ENCODE results near the gene MTCH2.

DNA sequence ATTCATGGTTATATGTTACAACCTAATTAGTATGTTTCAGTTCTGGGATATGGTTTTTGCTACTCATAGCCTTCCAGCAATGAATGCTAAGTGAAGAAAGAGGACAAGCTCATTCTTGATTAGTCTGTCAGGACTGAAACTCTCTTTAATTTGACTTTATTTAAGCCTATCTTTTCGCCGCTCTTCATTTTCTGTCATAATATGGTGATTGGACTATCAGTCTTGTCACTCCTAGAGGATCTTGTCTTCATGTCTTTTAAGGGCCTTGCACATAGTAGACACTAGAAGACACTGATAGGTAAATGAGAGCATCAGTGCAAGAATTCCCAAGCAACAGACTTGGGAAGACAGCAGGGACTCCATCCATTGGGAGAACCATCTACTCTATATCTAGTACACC lies 18.9 kb upstream of the MTCH2 start:
- TF ChIP-seq TCF7 (CRISPR knock-in tag; IDR thresholded peaks at IDR 0.05; ENCODE audit: low read depth), result no peak
- TF ChIP-seq, protein P1, sequence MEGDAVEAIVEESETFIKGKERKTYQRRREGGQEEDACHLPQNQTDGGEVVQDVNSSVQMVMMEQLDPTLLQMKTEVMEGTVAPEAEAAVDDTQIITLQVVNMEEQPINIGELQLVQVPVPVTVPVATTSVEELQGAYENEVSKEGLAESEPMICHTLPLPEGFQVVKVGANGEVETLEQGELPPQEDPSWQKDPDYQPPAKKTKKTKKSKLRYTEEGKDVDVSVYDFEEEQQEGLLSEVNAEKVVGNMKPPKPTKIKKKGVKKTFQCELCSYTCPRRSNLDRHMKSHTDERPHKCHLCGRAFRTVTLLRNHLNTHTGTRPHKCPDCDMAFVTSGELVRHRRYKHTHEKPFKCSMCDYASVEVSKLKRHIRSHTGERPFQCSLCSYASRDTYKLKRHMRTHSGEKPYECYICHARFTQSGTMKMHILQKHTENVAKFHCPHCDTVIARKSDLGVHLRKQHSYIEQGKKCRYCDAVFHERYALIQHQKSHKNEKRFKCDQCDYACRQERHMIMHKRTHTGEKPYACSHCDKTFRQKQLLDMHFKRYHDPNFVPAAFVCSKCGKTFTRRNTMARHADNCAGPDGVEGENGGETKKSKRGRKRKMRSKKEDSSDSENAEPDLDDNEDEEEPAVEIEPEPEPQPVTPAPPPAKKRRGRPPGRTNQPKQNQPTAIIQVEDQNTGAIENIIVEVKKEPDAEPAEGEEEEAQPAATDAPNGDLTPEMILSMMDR (IDR thresholded peaks at IDR 0.05), result no peak
- TF ChIP-seq, protein P2, sequence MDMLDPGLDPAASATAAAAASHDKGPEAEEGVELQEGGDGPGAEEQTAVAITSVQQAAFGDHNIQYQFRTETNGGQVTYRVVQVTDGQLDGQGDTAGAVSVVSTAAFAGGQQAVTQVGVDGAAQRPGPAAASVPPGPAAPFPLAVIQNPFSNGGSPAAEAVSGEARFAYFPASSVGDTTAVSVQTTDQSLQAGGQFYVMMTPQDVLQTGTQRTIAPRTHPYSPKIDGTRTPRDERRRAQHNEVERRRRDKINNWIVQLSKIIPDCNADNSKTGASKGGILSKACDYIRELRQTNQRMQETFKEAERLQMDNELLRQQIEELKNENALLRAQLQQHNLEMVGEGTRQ (CRISPR knock-in tag; IDR thresholded peaks at IDR 0.05), result no peak
- TF ChIP-seq, protein P3, sequence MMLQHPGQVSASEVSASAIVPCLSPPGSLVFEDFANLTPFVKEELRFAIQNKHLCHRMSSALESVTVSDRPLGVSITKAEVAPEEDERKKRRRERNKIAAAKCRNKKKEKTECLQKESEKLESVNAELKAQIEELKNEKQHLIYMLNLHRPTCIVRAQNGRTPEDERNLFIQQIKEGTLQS (CRISPR knock-in tag; conservative IDR thresholded peaks at IDR 0.05), result no peak
- no peak for TF ChIP-seq NFE2L1 (CRISPR knock-in tag; IDR thresholded peaks at IDR 0.05)
- TF ChIP-seq, protein P4, sequence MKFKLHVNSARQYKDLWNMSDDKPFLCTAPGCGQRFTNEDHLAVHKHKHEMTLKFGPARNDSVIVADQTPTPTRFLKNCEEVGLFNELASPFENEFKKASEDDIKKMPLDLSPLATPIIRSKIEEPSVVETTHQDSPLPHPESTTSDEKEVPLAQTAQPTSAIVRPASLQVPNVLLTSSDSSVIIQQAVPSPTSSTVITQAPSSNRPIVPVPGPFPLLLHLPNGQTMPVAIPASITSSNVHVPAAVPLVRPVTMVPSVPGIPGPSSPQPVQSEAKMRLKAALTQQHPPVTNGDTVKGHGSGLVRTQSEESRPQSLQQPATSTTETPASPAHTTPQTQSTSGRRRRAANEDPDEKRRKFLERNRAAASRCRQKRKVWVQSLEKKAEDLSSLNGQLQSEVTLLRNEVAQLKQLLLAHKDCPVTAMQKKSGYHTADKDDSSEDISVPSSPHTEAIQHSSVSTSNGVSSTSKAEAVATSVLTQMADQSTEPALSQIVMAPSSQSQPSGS (CRISPR knock-in tag; IDR thresholded peaks at IDR 0.05; ENCODE audit: borderline replicate concordance, low read depth), result no peak
- TF ChIP-seq, protein P5, sequence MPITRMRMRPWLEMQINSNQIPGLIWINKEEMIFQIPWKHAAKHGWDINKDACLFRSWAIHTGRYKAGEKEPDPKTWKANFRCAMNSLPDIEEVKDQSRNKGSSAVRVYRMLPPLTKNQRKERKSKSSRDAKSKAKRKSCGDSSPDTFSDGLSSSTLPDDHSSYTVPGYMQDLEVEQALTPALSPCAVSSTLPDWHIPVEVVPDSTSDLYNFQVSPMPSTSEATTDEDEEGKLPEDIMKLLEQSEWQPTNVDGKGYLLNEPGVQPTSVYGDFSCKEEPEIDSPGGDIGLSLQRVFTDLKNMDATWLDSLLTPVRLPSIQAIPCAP (CRISPR knock-in tag; IDR thresholded peaks at IDR 0.05), result no peak
- TF ChIP-seq, protein P6, sequence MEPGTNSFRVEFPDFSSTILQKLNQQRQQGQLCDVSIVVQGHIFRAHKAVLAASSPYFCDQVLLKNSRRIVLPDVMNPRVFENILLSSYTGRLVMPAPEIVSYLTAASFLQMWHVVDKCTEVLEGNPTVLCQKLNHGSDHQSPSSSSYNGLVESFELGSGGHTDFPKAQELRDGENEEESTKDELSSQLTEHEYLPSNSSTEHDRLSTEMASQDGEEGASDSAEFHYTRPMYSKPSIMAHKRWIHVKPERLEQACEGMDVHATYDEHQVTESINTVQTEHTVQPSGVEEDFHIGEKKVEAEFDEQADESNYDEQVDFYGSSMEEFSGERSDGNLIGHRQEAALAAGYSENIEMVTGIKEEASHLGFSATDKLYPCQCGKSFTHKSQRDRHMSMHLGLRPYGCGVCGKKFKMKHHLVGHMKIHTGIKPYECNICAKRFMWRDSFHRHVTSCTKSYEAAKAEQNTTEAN (CRISPR knock-in tag; IDR thresholded peaks at IDR 0.05), result no peak
- TF ChIP-seq, protein P7, sequence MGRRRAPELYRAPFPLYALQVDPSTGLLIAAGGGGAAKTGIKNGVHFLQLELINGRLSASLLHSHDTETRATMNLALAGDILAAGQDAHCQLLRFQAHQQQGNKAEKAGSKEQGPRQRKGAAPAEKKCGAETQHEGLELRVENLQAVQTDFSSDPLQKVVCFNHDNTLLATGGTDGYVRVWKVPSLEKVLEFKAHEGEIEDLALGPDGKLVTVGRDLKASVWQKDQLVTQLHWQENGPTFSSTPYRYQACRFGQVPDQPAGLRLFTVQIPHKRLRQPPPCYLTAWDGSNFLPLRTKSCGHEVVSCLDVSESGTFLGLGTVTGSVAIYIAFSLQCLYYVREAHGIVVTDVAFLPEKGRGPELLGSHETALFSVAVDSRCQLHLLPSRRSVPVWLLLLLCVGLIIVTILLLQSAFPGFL (CRISPR knock-in tag; IDR thresholded peaks at IDR 0.05; ENCODE audit: borderline replicate concordance), result no peak
- no peak for TF ChIP-seq TEAD4 (CRISPR knock-in tag; IDR thresholded peaks at IDR 0.05)
- no peak for TF ChIP-seq CREM (CRISPR knock-in tag; IDR thresholded peaks at IDR 0.05)
- no peak for TF ChIP-seq ELF4 (CRISPR knock-in tag; IDR thresholded peaks at IDR 0.05; ENCODE audit: low read depth)

Data from WTC11 (cell line).